Colonic mucosa (tissue), 4 donors: Measurements from ENCODE around the gene ARFGEF3. TPM values are rescaled to one million over a fixed set of nuclear protein-coding genes. Genes with fewer than 3 reads are reported as not detected.

ENCODE experiments used
- DNase-seq: peaks from one replicate; pipeline ENCODE4 v3.0.0-alpha.2; 2020
- H3K27ac ChIP-seq: fragments of 200-600 bp; one replicate; pipeline ENCODE4 v1.8.0; 2021
- H3K27me3 ChIP-seq: fragments of 200-600 bp; one replicate; pipeline ENCODE4 v1.8.0; 2021
- H3K36me3 ChIP-seq: fragments of 200-600 bp; one replicate; pipeline ENCODE4 v1.8.0; 2021
- H3K4me1 ChIP-seq: fragments of 200-600 bp; one replicate; pipeline ENCODE4 v1.8.0; 2021; ENCODE audit warnings: mild to moderate bottlenecking
- H3K4me3 ChIP-seq: fragments of 200-600 bp; one replicate; pipeline ENCODE4 v1.8.0; 2021
- H3K9ac ChIP-seq, 2 donors: one replicate each; pipeline ENCODE4 v1.7.0; 2013; ENCODE audit warnings: control low read depth in 2 of 2, low read depth in 2 of 2, low read length in 2 of 2
- H3K9me3 ChIP-seq: fragments of 200-600 bp; one replicate; pipeline ENCODE4 v1.8.0; 2021
- CTCF ChIP-seq: fragments of 200-600 bp; IDR thresholded peaks from one replicate; pipeline ENCODE4 v1.8.0; 2022; ENCODE audit warnings: antibody characterized with exemption, mild to moderate bottlenecking
- intact Hi-C: fragments of 100-400 bp; cut with DNase I; formaldehyde crosslinking; loops from one replicate; pipeline ENCODE4 v1.14.1; 2022
- total RNA-seq, 2 donors: library from RNA; stranded (reverse); fragmentation: NEBNext Ultra II Directional in 1 of 2; extraction: Animal tissue kit (Norgen Biotek cat#: 25700) in 1 of 2; gene quantifications; one replicate each; pipeline ENCODE4 v1.2.1, GENCODE V29; 2021
- donor health status: healthy.
- donor health status: DM: no; HTN: no; CAD: no.
- donor health status: DM: no; HTN: no; CAD: no.

ARFGEF3 gene
- total RNA-seq, 2 donors from 2014 or later, result 22.2 to 23.8 TPM

GRCh38 chr6:138248011-138248410 lies 86.3 kb downstream of the ARFGEF3 start:
- no peak for TF ChIP-seq CTCF
- H3K9ac ChIP-seq, result no peak overlapping the region
- no peaks in the 10 kb centered on the region for H3K36me3 ChIP-seq
- no peak for DNase-seq
- no peaks in the 10 kb centered on the region for H3K4me1 ChIP-seq
- intact Hi-C loops, result no loop called here
- no peak overlapping the region for H3K4me3 ChIP-seq
- no peak overlapping the region for H3K27ac ChIP-seq
- H3K27me3 ChIP-seq, result no peaks in the 10 kb centered on the region
- H3K9me3 ChIP-seq, result no peaks in the 10 kb centered on the region

- DNase-seq, result no peak
- intact Hi-C loops, result no loop called here
Observed at GRCh38 chr6:138248878-138249277, 87.1 kb downstream of the ARFGEF3 start.

GRCh38 chr6:138250053-138250452 lies 88.3 kb downstream of the ARFGEF3 start:
- Histone ChIP-seq H3K36me3 (no peaks in the 10 kb centered on the region), H3K4me1 (no peaks in the 10 kb centered on the region), H3K9me3 (no peaks in the 10 kb centered on the region), H3K9ac (no peak overlapping the region), H3K27ac (no peak overlapping the region), H3K4me3 (no peak overlapping the region), H3K27me3 (no peaks in the 10 kb centered on the region)
- no peak for TF ChIP-seq CTCF
- no peak for DNase-seq
- intact Hi-C loops, result no loop called here

More at GRCh38 chr6:138248878-138249277, 87.1 kb downstream of the ARFGEF3 start:
- Histone ChIP-seq H3K9me3 (no peaks in the 10 kb centered on the region), H3K27ac (no peak overlapping the region), H3K4me3 (no peak overlapping the region), H3K4me1 (no peaks in the 10 kb centered on the region), H3K9ac (no peak overlapping the region), H3K27me3 (no peaks in the 10 kb centered on the region), H3K36me3 (no peaks in the 10 kb centered on the region)
- no peak for TF ChIP-seq CTCF

GRCh38 chr6:138250513-138251247 lies 88.9 kb downstream of the ARFGEF3 start:
- H3K27ac ChIP-seq, result no peak overlapping the region
- H3K36me3 ChIP-seq, result no peaks in the 10 kb centered on the region
- no peaks in the 10 kb centered on the region for H3K27me3 ChIP-seq
- no peaks in the 10 kb centered on the region for H3K4me1 ChIP-seq
- intact Hi-C loops, result no loop called here
- no peak overlapping the region for H3K9ac ChIP-seq
- no peaks in the 10 kb centered on the region for H3K9me3 ChIP-seq
- DNase-seq, result no peak
- H3K4me3 ChIP-seq, result no peak overlapping the region
- TF ChIP-seq CTCF, result no peak

- H3K27me3 ChIP-seq, result no peaks in the 10 kb centered on the region
- H3K27ac ChIP-seq, result no peak overlapping the region
- H3K4me1 ChIP-seq, result no peaks in the 10 kb centered on the region
- intact Hi-C loops, result no loop called here
- DNase-seq, result no peak
- no peak for TF ChIP-seq CTCF
- no peak overlapping the region for H3K9ac ChIP-seq
- H3K36me3 ChIP-seq, result no peaks in the 10 kb centered on the region
- no peaks in the 10 kb centered on the region for H3K9me3 ChIP-seq
- H3K4me3 ChIP-seq, result no peak overlapping the region
Observed at GRCh38 chr6:138253731-138254130, 92.0 kb downstream of the ARFGEF3 start.
